Coronary artery (tissue), 2 donors: ENCODE results near the gene ALKBH4.

ENCODE experiments used
- DNase-seq: peaks from one replicate; pipeline ENCODE4 v3.0.0-alpha.2; 2017; ENCODE audit warnings: low spot score
- H3K27ac ChIP-seq, 2 donors: fragments of 200-600 bp; sonication (generic); one replicate each; pipeline ENCODE4 v1.5.1; 2016 to 2019
- H3K4me3 ChIP-seq: fragments of 200-600 bp; sonication (generic); 2 replicates; pipeline ENCODE4 v1.5.1; 2016; ENCODE audit warnings: mild to moderate bottlenecking, moderate library complexity
- CTCF ChIP-seq: fragments of 200-600 bp; sonication (generic); IDR thresholded peaks from one replicate; pipeline ENCODE4 v1.5.1; 2019; ENCODE audit warnings: antibody characterized with exemption

ALKBH4 gene

GRCh38 chr7:102446387-102447156 lies 18.1 kb downstream of the ALKBH4 start:
- DNase-seq: no peak
- TF ChIP-seq CTCF: no peak
- H3K4me3 ChIP-seq: no peak overlapping the region
- no peak overlapping the region for H3K27ac ChIP-seq

- Histone ChIP-seq H3K4me3 (no peak overlapping the region), H3K27ac (no peak overlapping the region)
- TF ChIP-seq CTCF: no peak
- DNase-seq: no peak
Measured at GRCh38 chr7:102445674-102446071, 19.0 kb downstream of the ALKBH4 start.

GRCh38 chr7:102444961-102445673 lies 19.5 kb downstream of the ALKBH4 start:
- Histone ChIP-seq H3K4me3 (no peak overlapping the region), H3K27ac (no peak overlapping the region)
- no peak for TF ChIP-seq CTCF
- DNase-seq: no peak

- H3K4me3 ChIP-seq: no peak overlapping the region
- DNase-seq: no peak
- peak overlapping the region in 1 of 2 donors; percentile 17 for H3K27ac ChIP-seq
- no peak for TF ChIP-seq CTCF
Measured at GRCh38 chr7:102439963-102440795, 24.5 kb downstream of the ALKBH4 start.

- no peak for DNase-seq
- TF ChIP-seq CTCF: no peak
- Histone ChIP-seq H3K4me3 (no peak overlapping the region), H3K27ac (no peak overlapping the region)
Measured at GRCh38 chr7:102436118-102436517, 28.5 kb downstream of the ALKBH4 start.

- H3K4me3 ChIP-seq: peak overlapping the region; percentile 99
- H3K27ac ChIP-seq: peak overlapping the region in 1 of 2 donors; percentile 87
- no peak for DNase-seq
- no peak for TF ChIP-seq CTCF
Measured at GRCh38 chr7:102434039-102434486, 30.6 kb downstream of the ALKBH4 start.
